ENCODE results near the gene TCN2.

TCN2 gene

GRCh38 chr22:30662040-30662439, 55.1 kb downstream of the TCN2 start:
- ChIA-PET CTCF (no interaction called here), POLR2A (no interaction called here)
- TF ChIP-seq CTCF (IDR thresholded peaks at IDR 0.05; ENCODE audit: control extremely low read depth, extremely low read depth, low read depth, missing control alignments) = no peak
- no peak for DNase-seq (ENCODE audit: extremely low spot score)

- DNase-seq (ENCODE audit: extremely low spot score) = no peak
- no peak for TF ChIP-seq CTCF (IDR thresholded peaks at IDR 0.05; ENCODE audit: control extremely low read depth, extremely low read depth, low read depth, missing control alignments)
- ChIA-PET POLR2A (no interaction called here), CTCF (interaction anchor here (1.5 to 1.9 kb wide), 2 partner anchors 30 to 59 kb away, joined by 3 to 6 read pairs; no protein-coding TSS in a partner anchor)
Observed at GRCh38 chr22:30664798-30665197, 57.8 kb downstream of the TCN2 start.

GRCh38 chr22:30665266-30665665, 58.3 kb downstream of the TCN2 start:
- DNase-seq (ENCODE audit: extremely low spot score) = no peak
- CTCF ChIA-PET = no interaction called here
- POLR2A ChIA-PET = no interaction called here
- TF ChIP-seq CTCF (IDR thresholded peaks at IDR 0.05; ENCODE audit: control extremely low read depth, extremely low read depth, low read depth, missing control alignments) = no peak

GRCh38 chr22:30665786-30666185, 58.8 kb downstream of the TCN2 start:
- ChIA-PET POLR2A (no interaction called here), CTCF (no interaction called here)
- no peak for TF ChIP-seq CTCF (IDR thresholded peaks at IDR 0.05; ENCODE audit: control extremely low read depth, extremely low read depth, low read depth, missing control alignments)
- DNase-seq (ENCODE audit: extremely low spot score) = no peak

DNA sequence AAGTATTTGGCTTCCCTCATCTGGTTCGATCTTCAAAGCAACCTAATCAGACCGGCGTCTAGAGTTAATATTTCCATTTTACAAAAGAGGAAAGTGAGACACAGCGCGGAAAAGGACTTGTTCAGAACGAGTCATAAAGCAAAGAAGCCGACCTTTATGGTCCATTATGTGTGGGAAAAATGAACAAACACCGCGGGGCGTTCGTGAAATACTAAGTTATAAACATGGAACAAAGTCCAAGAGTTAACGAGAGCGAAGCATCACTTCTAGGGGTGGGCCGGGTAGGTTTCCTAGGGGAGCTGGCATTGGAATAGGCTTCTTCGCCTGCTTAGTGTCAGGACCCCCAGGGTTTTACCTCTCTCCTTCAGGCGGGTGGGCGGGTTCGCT, 60.1 kb downstream of the TCN2 start:
- ChIA-PET POLR2A (no interaction called here), CTCF (interaction anchor here (1.0 to 2.5 kb wide), 4 partner anchors 8 to 88 kb away, joined by 3 to 11 read pairs (median 5); partner anchors contain the start of gene SLC35E4)
- DNase-seq (ENCODE audit: extremely low spot score) = no peak
- no peak for TF ChIP-seq CTCF (IDR thresholded peaks at IDR 0.05; ENCODE audit: control extremely low read depth, extremely low read depth, low read depth, missing control alignments)

GRCh38 chr22:30667494-30668385, 60.8 kb downstream of the TCN2 start, which contains the start of gene DUSP18:
Gene DUSP18 (minus strand): TSS chr22:30667875. CDS start chr22:30664003, 3,872 bp downstream.
- TF ChIP-seq CTCF (IDR thresholded peaks at IDR 0.05; ENCODE audit: control extremely low read depth, extremely low read depth, low read depth, missing control alignments) = peak; percentile 2
- peak; percentile 99 for DNase-seq (ENCODE audit: extremely low spot score)
- POLR2A ChIA-PET = no interaction called here
- CTCF ChIA-PET = interaction anchor here (1.0 to 2.5 kb wide), 4 partner anchors 8 to 88 kb away, joined by 3 to 11 read pairs (median 5); partner anchors contain the start of gene SLC35E4

All from GM10248 (cell line).